Thoracic aorta (tissue), 2 donors: Measurements from ENCODE around the gene MINDY4. TPM values are rescaled to one million over a fixed set of nuclear protein-coding genes. Genes with fewer than 3 reads are reported as not detected.
A peak's percentile ranks its signal among the peaks of the same experiment; 100 is the strongest.

Experiments used
- ATAC-seq: fragments of 150-250 bp; one replicate; pipeline ENCODE4 v1.8.0; 2017; ENCODE audit warnings: low read depth; ENCODE audit not compliant: insufficient number of reproducible peaks, low FRiP score
- DNase-seq: peaks from one replicate; pipeline ENCODE4 v3.0.0-alpha.2; 2020; ENCODE audit warnings: low spot score
- H3K27ac ChIP-seq, 2 donors: fragments of 200-600 bp; sonication (generic); 1 replicate in 1 of 2; 2 replicates in 1 of 2; pipeline ENCODE4 v1.5.1; 2016; ENCODE audit warnings: mild to moderate bottlenecking in 2 of 2, moderate library complexity in 2 of 2
- H3K27me3 ChIP-seq: fragments of 200-600 bp; sonication (generic); replicated peaks from 2 replicates; pipeline ENCODE4 v1.6.0; 2016; ENCODE audit warnings: mild to moderate bottlenecking; ENCODE audit not compliant: insufficient read depth
- H3K36me3 ChIP-seq: fragments of 200-600 bp; sonication (generic); one replicate; pipeline ENCODE4 v1.5.1; 2016
- H3K4me1 ChIP-seq, 2 donors: fragments of 200-600 bp; sonication (generic); 1 replicate in 1 of 2; 2 replicates in 1 of 2; pipeline versions ENCODE4 v1.5.1 to v1.6.0; 2016; ENCODE audit warnings: low read depth in 2 of 2, mild to moderate bottlenecking in 1 of 2; ENCODE audit not compliant: control insufficient read depth in 1 of 2
- H3K4me3 ChIP-seq: fragments of 200-600 bp; sonication (generic); 2 replicates; pipeline ENCODE4 v1.5.1; 2016; ENCODE audit warnings: mild to moderate bottlenecking
- H3K9me3 ChIP-seq: fragments of 200-600 bp; sonication (generic); 2 replicates; pipeline ENCODE4 v1.5.1; 2016
- CTCF ChIP-seq: fragments of 200-600 bp; sonication (generic); IDR thresholded peaks from one replicate; pipeline ENCODE4 v1.5.1; 2019; ENCODE audit warnings: antibody characterized with exemption
- total RNA-seq, 2 donors: library from RNA; depleted of rRNA; stranded (reverse); fragments of >200 nt; gene quantifications; one replicate each; pipeline versions ENCODE4 v1.1.0 to v1.2.3, GENCODE V29; 2016

Gene MINDY4
- total RNA-seq, 2 donors from 2014 or later, result 32.0 to 44.0 TPM

GRCh38 chr7:30810986-30811385 lies 39.8 kb downstream of the MINDY4 start:
- no peak for ATAC-seq
- no peaks in the 10 kb centered on the region for H3K9me3 ChIP-seq
- TF ChIP-seq CTCF, result no peak

GRCh38 chr7:30812676-30813075 lies 41.5 kb downstream of the MINDY4 start:
- no peak for TF ChIP-seq CTCF
- no peak for ATAC-seq
- no peak for DNase-seq
- Histone ChIP-seq H3K4me3 (no peak overlapping the region), H3K36me3 (no peaks in the 10 kb centered on the region), H3K27me3 (no peaks in the 10 kb centered on the region), H3K27ac (peak overlapping the region; percentile 93 to 99), H3K4me1 (peaks cover 46 to 61% of the 10 kb centered on the region in 2 donors), H3K9me3 (no peaks in the 10 kb centered on the region)

More at GRCh38 chr7:30810986-30811385, 39.8 kb downstream of the MINDY4 start:
- H3K36me3 ChIP-seq, result no peaks in the 10 kb centered on the region
- H3K4me1 ChIP-seq, result peaks cover 34 to 60% of the 10 kb centered on the region in 2 donors
- DNase-seq, result no peak
- H3K27me3 ChIP-seq, result no peaks in the 10 kb centered on the region
- no peak overlapping the region for H3K27ac ChIP-seq
- no peak overlapping the region for H3K4me3 ChIP-seq

GRCh38 chr7:30813466-30813865 lies 42.2 kb downstream of the MINDY4 start:
- ATAC-seq (peak; percentile 50), DNase-seq (peak; percentile 32)
- Histone ChIP-seq H3K9me3 (no peaks in the 10 kb centered on the region), H3K27me3 (no peaks in the 10 kb centered on the region), H3K4me3 (peak overlapping the region; percentile 36), H3K27ac (peak overlapping the region; percentile 93 to 99), H3K4me1 (peaks cover 49 to 67% of the 10 kb centered on the region in 2 donors), H3K36me3 (no peaks in the 10 kb centered on the region)
- no peak for TF ChIP-seq CTCF

GRCh38 chr7:30814700-30815387 lies 43.6 kb downstream of the MINDY4 start:
- ATAC-seq (peak; percentile 49), DNase-seq (peak; percentile 39)
- Histone ChIP-seq H3K36me3 (no peaks in the 10 kb centered on the region), H3K4me1 (peaks cover 49 to 68% of the 10 kb centered on the region in 2 donors), H3K27me3 (no peaks in the 10 kb centered on the region), H3K9me3 (no peaks in the 10 kb centered on the region), H3K27ac (peak overlapping the region; percentile 93 to 99), H3K4me3 (no peak overlapping the region)
- TF ChIP-seq CTCF, result no peak

- no peak for DNase-seq
- no peaks in the 10 kb centered on the region for H3K27me3 ChIP-seq
- H3K4me3 ChIP-seq, result no peak overlapping the region
- no peaks in the 10 kb centered on the region for H3K36me3 ChIP-seq
- H3K27ac ChIP-seq, result peak overlapping the region; percentile 93 to 99
- H3K9me3 ChIP-seq, result no peaks in the 10 kb centered on the region
- TF ChIP-seq CTCF, result no peak
- peaks cover 49 to 68% of the 10 kb centered on the region in 2 donors for H3K4me1 ChIP-seq
- ATAC-seq, result no peak
Measured at GRCh38 chr7:30815388-30815854, 44.2 kb downstream of the MINDY4 start.
